HG03521 (cell line): ENCODE results near the gene LPAR5.

Source experiments
- ATAC-seq: cut with Tn5 transposase; IDR thresholded peaks from one replicate; pipeline ENCODE4 v1.9.1; 2021; ENCODE audit warnings: mild to moderate bottlenecking, moderate library complexity; ENCODE audit not compliant: unreplicated experiment

Gene LPAR5

DNA sequence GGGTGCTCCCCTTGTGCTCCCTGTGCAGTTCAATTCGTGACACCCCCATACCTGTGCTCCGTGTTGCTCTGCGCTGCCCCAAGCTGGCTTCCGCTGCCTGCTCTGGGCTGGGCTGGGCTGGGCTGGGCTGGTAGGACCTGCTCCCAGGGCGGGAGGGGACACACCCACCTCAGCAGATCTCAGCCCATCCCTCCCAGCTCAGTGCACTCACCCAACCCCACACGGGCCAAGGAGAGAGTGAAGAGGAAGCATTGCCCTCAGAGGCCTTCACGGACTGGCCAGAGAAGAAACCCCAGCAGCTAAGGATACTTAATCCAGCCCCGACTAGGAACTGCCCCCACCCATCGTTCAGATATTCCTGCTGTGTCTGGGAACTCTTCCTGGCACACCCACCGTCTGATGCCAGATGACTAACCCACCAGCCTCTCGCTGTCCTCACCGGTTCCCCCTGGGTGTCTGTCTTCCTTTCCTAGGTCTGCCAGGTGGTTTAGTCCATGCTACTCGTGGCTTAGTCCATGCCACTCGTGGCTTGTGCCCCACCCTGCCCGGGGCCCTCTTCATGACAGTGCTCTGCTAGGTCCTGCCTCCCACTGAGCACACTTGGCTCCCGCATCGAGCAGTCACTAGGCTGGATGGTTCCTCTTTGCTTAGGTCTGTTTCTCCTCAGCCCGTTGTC, at the start of gene LPAR5:
Gene LPAR5 (minus strand): TSS at position 104 of the 676 bp plus-strand sequence. CDS start 14,711 bp downstream, outside the sequence.
- no peak for ATAC-seq

DNA sequence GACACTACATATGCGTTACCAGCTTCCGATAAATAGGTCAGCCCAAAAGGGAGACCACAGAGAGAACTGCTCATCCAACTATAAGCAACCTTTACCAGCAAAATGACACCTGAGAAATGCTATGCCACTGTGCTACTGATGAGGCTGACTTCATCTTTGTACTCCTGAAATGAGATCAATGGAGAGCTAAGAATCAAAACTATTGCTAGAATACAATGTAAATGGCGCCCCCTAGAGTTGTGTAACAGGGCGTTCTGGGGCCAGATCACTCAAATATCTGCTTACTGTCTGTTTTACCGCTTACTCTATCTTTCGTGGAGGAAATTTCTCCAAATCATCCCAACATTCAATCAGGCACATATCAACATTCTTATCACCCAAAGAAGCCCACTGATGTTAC, 48.9 kb upstream of the LPAR5 start:
- ATAC-seq: no peak

DNA sequence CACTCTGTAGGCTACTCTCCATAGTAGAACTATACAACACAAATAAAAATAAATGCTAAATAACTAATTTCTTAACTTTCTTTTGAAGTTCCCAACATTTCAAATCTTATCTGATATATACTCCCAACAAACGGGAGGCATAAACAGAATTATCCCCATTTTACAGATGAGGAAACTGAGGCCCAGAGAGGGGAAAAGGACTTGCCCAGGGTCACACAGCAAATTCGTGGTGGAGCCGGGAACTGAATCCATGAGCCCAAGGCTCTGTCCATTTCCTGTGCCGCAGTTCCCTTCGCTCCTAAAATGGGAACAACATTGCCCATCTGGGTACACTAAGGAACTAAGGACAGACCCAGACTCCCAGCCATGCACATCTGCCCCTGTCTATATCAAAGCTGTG, 41.2 kb upstream of the LPAR5 start:
- no peak for ATAC-seq

DNA sequence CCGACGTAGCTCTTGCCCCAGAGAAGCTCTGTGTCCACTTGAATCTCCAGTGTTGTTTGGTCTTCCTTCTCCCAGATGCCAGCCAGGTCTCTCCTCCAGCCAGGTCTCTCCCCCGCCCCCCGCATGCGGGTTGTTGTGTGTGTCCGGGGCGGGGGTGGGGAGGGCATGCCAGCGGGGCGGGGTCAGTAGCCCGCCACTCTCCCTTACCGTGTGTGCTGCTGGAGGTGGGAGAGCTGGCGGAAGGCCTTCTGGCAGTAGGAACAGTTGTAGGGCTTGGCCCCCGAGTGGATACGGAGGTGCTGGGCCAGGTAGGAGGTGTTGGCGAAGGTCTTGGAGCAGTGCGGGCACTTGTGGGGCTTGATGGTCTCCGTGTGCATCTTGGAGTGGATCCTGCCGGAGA, 36.4 kb upstream of the LPAR5 start:
- ATAC-seq: no peak

DNA sequence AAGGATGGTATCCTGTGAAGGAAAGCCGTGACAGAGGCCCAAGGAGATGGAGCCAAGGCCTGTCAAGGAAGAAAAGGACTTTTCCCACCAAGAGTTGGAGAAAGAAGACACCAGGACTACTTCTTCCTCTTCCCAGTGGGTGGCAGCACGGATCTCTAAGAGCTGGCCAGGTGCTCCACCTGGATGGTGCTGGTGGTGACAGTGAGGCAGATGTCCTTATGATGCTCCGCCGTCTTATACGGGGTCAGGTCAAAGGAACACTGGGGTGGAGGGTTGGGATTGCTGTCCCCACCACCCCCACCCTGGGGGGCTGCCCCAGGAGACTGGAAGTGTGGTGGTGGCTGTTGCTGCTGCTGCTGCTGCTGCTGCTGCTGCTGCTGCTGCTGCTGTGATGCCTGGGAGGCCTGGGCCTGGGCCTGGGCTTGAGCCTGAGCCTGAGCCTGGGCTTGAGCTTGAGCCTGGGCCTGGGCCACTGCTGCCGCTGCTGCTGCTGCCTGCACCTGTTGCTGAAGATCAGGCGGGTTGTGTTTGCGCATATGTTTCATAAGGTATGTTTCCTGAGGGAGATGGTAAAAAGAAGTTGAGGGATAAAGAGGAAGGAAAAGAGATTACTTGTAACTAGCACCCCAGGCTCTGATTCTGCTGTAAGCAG, 31.9 kb upstream of the LPAR5 start:
- no peak for ATAC-seq

DNA sequence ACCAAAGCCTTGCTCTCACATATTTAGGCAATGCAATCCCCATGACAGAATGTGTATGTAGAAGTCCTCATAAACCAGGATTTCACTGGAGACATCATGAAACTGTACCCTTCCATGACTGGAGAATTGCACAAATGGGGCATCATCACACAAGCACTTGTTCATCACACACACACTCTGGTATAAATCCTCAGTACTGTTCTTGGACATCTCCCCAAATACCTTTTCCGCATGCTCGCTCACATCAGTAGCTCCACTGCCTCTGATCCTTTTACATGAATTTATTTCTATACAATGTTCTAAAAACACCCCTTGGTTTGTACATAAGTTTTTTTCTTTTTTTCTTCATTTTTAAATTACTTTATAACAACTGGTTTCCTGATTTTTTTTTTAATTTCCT, 30.5 kb upstream of the LPAR5 start:
- no peak for ATAC-seq

DNA sequence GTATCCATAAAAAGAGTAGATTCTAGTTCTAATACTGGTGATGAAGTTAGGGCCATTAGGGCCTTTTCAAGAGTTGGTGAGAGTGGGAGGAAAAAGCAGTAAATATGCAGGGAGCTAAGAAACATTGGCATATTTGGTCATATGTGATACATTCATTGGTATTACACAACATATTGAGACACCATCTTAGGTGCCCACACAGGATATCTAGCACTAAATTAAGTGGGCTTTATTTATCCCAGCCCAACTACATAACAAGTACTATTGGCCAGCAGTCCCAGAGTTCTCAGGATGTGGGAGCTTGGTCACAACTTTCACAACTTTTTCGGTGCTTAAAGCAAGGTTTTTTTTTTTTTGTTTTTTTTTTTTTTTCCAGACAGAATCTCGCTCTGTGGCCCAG, 29.1 kb upstream of the LPAR5 start:
- ATAC-seq: no peak

DNA sequence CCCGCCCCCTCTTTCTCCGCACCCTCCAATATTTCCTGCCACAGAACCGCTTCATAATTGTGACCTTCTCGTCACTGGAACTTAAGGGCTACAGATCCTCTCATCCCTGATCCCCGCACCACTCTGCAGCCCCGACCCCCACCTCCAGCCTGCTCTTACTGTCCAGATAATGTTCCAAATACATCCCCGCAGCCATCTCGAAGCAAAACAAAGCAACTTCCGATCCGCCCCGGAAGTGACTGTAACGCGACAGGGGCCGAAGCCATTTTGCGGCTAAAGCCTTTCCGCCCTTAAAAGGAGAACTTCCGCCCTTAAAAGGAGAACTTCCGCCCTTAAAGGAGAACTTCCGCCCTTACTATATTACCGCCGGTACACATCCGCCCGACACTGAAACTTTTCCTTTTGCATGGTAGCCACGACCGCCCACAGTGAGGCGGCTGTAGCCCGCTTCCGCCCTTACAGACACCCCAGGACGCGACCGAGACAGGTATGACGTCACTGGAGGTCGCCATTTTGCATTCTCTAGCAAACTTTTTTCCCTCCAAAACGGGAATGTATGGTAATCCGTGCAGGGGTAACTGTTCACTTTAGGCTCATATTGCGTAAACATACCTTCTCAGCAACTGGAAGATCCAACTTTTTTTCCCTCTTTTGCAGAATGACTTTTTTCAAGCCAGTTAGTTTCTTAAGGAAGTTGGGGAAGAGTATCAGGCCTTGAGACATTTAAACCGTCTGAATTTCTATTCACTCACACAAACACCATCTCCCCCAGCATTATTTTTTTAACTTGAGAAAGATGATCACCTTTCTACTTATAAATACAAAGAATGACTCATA, 27.4 kb upstream of the LPAR5 start, which contains the start of gene ING4:
Gene ING4 (minus strand): TSS at position 214 of the 837 bp plus-strand sequence. CDS start 18 bp downstream, at position 196.
- ATAC-seq: peak; percentile 96

DNA sequence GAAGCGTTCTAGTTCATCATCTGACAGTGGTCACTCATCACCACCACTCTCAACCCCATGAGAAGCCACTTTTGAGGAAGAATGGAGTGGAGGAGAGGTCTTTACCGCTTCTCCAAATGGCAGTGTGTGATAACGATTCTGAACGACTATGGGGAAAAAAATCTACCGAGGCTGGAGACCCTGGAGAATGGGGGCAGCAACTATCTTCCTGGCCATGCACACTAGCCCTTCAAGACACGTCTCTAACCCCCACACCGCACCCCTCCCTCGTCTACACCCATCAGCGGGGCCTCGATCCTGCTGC, 26.8 kb upstream of the LPAR5 start:
- ATAC-seq: no peak

DNA sequence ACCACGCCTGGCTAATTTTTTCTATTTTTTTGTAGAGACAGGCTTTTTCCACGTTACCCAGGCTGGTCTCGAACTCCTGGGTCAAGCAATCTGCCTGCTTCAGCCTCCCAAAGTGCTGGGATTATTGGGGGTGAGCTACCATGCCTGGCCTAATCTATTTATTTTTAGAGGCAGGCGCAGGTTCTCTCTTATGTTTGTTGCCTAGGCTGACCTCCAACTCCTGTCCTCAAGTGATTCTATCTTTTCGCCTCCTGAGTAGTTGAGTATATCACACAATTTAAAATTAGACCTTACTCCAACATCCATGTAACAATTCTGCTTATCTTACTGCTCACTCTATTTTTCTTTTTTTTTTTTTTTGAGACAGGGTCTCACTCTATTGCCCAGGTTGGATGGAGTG, 18.2 kb upstream of the LPAR5 start:
- no peak for ATAC-seq

DNA sequence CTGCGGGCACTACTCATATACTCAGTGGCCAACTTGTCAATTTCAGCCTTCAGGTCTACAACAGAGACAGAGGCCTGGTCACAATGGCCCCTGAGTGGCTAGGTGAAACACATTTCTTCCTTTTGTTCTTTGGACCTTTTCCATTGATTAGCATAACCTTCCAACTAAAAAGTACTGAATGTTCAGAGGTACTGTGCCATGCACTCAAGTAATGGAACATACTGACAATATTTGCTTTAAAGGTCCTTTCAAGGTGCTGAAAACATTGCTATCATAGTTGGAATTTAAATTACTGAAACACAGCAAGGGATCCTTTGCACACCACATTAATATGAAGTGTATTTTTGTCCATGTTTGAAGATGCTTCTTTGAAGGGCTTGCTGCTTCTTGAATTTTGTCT, 17.6 kb upstream of the LPAR5 start:
- no peak for ATAC-seq

DNA sequence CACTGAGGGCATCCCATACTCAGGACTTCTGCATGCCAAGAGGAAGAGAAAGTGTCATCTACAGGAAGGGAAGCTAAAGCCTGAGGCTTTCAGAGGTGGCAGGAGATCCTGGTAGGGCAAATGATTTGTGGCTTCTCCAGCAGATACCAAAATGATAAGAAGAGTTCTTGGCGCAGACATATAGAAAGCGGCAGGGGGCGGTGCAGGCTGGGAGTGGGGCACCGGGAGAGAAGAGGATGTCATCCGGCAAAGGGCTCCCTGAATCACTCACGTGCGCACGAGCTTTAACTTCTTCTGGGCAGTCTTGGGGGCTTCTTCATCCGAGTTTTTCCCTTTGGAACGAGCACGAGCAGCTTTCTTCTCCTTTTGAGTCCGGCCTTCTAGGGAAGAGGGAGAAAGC, 16.6 kb upstream of the LPAR5 start:
- ATAC-seq: no peak

DNA sequence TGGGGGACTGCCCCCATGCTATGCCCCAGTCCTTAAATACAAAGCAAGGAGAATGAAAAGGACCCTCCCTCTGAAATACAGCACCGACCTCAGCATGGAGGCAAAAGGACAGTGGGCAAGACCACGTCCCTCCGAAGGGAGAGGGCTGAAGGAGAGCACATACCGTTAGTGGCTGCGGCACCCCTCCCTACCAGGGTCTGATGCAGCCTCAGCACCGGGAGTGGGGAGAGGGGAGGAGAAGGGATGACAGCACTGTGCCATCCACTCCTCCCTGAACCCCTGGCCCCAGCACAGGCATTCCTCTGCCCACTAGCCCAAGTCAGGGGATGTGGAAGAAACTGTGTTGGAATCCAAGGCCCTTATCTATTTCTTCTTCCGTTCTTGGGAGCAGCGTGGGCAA, 15.1 kb upstream of the LPAR5 start:
- ATAC-seq: no peak

DNA sequence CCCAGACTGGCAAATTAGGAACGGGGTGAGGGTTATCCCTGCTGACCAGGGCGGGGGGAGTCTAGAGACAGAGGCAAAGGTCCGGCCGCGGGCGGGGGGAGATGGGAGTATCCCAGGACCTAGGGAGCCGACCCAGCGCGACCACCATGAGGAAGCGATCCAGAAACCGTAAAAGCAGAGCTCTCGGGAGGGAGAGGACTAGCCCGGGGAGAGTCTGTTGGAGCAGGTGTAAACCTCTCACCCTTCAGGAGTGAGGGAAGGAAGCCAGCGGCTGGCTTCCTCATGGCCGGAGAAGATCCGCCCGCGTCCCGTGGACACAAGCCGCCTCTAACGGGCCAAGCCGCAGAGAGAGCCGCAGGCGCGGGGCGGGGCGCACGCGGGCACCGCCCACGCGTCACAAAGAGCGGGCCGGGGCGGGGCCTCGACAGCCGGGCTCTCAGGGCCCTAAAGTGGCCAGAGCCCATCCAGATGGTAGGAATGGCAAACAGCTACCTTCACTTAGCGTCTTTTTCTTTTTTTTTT, 11.4 kb upstream of the LPAR5 start, which contains the start of gene ACRBP:
Gene ACRBP (minus strand): TSS at position 350 of the 522 bp plus-strand sequence. CDS start 66 bp downstream, at position 284.
- no peak for ATAC-seq

DNA sequence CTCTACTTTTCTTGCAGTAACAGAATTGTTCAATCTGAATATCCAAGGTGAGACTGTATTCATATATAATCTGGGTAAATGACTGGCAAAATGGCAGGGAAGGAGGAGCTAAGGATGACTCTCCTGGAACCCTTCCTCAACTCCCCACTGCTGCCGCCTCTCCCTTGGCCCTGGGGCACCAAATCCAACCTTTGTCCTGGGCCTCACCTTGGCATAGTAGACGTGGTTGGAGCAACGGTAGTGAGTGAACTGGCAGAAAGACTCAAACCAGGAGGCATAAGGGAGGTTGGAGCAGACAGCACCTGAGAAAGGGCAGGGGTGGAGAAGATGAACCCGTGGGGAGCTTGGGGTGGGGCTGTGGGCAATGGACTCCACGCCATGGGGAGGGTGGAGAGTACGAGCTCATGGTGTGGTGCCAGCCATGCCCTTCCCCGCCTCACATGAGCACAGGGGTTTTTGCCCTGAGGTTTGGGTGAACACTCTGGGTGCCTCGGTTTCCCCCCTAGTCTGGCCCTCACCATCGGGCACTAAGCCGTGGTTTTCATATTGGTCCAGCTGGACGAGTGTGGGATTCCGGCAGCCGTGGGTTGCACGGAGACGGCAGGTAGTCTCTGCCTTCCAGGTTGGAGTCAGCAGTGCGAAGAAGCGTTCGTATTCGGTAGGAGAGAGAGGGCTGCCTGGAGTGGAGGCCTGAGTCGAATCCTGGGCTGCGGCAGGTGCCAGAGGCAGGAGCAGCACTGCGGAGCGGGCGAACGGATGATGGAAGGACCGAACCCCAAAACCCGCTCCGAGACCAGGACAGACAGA, 10.7 kb upstream of the LPAR5 start:
- no peak for ATAC-seq

DNA sequence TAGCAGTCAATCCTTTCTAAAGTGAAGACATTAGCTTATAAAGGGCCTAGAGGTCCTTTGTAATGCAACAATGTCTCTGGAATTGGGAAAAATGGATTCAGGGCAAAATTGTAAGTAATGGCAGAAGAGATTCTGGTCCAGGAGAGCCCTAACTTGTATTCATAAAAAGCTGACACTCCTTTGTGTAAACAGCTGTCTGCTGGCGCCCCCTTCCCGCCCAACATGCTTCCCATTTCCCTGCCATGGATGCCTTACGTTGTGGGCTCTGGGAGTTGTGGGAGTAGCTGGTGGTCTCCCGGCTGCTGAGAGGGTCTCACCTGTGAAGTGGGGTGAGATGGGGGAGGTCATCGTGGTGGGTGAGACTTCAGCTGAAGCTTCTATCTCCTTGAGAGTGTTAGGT, 9.1 kb upstream of the LPAR5 start:
- ATAC-seq: no peak

DNA sequence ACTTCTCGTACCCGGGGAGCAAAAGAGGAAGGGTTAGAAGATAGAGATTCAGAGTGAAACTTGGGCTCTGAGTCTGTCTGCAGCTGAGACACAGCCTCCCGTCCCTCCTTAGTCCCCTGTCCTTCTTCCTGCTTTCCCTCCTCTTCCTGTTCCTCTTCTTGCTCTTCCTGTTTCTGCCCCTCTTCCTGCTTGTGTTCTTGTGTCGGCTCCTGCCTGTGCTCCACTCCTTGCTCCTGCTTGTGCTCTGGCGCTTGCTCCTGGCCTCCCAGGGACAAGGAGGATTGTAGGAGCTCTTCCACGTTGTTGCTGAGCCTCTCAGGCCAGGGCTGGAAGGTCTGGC, 8.5 kb upstream of the LPAR5 start:
- no peak for ATAC-seq

DNA sequence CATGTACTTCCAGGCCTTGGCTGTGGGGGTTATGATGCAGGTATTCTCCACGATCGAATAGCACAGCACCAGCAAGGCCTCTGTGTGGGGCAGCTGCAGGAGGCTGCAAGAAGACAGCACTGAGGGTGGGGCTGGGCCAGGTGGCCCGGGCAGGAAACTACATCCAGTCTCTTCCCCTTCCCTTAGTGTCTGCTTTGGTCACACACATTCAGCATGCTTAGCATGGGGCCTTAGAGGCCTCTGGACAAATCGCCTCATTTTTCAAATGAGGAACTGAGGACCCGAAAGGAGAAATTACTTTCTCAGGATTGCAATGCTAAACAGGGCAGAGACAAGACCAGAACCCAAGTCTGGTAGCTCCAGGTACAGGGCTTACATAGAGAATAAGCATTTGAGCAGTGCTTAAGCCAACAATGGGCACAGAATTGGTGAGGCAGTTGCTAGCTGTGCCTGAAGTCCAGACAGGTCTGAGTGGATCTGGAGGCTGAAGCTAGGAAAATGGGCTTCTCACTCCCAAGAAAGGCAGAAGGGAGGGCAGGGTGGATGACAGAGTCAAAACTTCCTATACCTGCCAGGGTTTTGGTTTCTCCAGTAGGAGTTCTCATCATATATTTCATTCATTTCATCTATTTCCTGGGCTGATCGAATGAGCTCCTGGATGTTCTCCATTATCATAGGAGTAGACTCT, 8.0 kb upstream of the LPAR5 start:
- no peak for ATAC-seq

DNA sequence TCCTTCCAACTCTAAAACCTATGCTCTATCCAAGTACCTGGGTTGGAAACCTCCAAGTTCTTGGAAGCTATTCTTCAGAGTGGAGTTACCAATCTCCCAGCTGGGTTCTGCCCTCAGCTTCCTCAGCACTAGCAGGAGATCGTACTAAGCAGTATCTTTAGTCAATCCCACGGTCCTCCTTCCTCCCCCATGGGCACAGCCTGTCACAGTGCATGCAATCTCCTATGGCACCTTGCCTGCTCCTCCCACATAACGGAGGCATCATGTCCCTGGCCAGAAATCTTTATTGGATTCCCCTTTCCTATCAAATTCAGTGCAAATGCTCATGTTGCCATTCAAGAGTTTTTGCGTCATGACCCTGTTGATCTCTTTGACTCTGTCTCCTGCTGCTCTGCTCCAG, 5.4 kb upstream of the LPAR5 start:
- no peak for ATAC-seq

DNA sequence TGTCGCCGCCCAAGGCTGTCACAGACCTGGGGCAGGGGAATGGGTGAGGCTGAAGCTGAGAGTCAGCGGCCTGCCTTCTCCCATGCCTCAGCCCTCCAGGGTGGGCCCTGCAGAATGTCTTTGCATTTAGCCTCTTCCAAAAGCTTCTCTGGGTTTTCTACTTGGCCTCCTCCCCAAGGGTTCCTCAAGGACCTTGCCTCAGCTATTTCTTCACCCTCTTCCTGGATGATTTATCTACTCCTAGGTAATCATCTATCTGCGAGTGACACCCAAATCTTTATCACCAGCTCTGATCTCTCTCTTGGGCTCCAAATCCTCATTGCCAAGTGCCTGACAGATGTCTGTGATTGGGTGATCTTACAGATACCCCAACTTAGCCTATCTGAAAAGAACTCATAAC, 4.7 kb upstream of the LPAR5 start:
- ATAC-seq: no peak
